GM23248 (cell line): ENCODE results near the gene MRM3.

Experiments
- EZH2 ChIP-seq: fragments of 200-600 bp; sonication (generic); IDR thresholded peaks from 2 replicates; pipeline ENCODE4 v1.6.1; 2018; ENCODE audit warnings: antibody characterized with exemption, mild to moderate bottlenecking; ENCODE audit not compliant: insufficient read depth, poor library complexity, severe bottlenecking
- EZH2phosphoT487 ChIP-seq: fragments of 200-600 bp; sonication (generic); IDR thresholded peaks from 2 replicates; pipeline ENCODE4 v1.6.1; 2018; ENCODE audit warnings: antibody characterized with exemption, moderate library complexity, mild to moderate bottlenecking, low read depth; ENCODE audit not compliant: insufficient read depth

DNA sequence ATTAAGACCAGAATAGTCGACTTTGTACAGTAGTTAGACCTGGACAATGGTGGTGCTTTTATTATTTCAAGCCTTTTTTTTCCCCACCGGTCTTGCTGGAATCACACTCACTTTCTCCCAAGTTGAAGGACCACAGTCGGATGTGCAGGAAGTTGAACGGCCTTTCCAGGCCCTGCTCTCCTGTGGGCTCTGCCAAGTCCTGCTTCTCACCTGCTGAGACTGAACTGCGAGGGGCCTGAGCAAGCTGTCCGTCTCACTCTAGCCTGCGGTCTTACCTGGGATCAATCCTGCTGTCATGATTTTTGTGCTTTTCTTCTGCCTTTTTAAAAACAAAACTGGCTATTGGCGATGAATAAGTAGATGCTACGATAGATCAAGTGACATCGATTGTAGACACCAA is 48.4 kb upstream of the MRM3 start:
- TF ChIP-seq EZH2phosphoT487 (no peak), EZH2 (no peak)
